GM18520 (cell line): Measurements from ENCODE around the gene TMEM33.

Source experiments
- ATAC-seq: cut with Tn5 transposase; IDR thresholded peaks from one replicate; pipeline ENCODE4 v1.9.1; 2021; ENCODE audit not compliant: unreplicated experiment

The TMEM33 gene

GRCh38 chr4:41994461-41994985 lies 59.3 kb downstream of the TMEM33 start:
- no peak for ATAC-seq

GRCh38 chr4:41998019-41998418 lies 62.8 kb downstream of the TMEM33 start:
- ATAC-seq = no peak

GRCh38 chr4:41999321-41999720 lies 64.1 kb downstream of the TMEM33 start:
- no peak for ATAC-seq

- no peak for ATAC-seq
Measured at GRCh38 chr4:42008011-42008786, 73.0 kb downstream of the TMEM33 start.
